Epithelial cell of proximal tubule (primary cell): Measurements from ENCODE around the gene MET. TPM values are rescaled to one million over a fixed set of nuclear protein-coding genes. Genes with fewer than 3 reads are reported as not detected.

Source experiments
- DNase-seq: peaks from one replicate; pipeline ENCODE4 v3.0.0-alpha.2; 2011; ENCODE audit warnings: low read depth
- H3K4me3 ChIP-seq: 2 replicates; pipeline ENCODE4 v1.5.1; 2011; ENCODE audit warnings: low read depth, mild to moderate bottlenecking, low read length
- total RNA-seq: library from RNA; depleted of rRNA; stranded (reverse); fragments of >200 nt; gene quantifications from 2 replicates; pipeline ENCODE4 v1.2.3, GENCODE V29; 2015
- TF ChIP-seq, protein P1 (sequence below): conservative IDR thresholded peaks from 2 replicates; pipeline ENCODE4 v1.5.1; 2012; ENCODE audit warnings: low read depth, mild to moderate bottlenecking, low read length

The MET gene
- total RNA-seq, 1 donor from 2014 or later = 155 TPM

GRCh38 chr7:116698396-116698795 is 26.4 kb downstream of the MET start:
- DNase-seq = no peak
- no peak overlapping the region for H3K4me3 ChIP-seq
- TF ChIP-seq, protein P1, sequence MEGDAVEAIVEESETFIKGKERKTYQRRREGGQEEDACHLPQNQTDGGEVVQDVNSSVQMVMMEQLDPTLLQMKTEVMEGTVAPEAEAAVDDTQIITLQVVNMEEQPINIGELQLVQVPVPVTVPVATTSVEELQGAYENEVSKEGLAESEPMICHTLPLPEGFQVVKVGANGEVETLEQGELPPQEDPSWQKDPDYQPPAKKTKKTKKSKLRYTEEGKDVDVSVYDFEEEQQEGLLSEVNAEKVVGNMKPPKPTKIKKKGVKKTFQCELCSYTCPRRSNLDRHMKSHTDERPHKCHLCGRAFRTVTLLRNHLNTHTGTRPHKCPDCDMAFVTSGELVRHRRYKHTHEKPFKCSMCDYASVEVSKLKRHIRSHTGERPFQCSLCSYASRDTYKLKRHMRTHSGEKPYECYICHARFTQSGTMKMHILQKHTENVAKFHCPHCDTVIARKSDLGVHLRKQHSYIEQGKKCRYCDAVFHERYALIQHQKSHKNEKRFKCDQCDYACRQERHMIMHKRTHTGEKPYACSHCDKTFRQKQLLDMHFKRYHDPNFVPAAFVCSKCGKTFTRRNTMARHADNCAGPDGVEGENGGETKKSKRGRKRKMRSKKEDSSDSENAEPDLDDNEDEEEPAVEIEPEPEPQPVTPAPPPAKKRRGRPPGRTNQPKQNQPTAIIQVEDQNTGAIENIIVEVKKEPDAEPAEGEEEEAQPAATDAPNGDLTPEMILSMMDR = no peak

DNA sequence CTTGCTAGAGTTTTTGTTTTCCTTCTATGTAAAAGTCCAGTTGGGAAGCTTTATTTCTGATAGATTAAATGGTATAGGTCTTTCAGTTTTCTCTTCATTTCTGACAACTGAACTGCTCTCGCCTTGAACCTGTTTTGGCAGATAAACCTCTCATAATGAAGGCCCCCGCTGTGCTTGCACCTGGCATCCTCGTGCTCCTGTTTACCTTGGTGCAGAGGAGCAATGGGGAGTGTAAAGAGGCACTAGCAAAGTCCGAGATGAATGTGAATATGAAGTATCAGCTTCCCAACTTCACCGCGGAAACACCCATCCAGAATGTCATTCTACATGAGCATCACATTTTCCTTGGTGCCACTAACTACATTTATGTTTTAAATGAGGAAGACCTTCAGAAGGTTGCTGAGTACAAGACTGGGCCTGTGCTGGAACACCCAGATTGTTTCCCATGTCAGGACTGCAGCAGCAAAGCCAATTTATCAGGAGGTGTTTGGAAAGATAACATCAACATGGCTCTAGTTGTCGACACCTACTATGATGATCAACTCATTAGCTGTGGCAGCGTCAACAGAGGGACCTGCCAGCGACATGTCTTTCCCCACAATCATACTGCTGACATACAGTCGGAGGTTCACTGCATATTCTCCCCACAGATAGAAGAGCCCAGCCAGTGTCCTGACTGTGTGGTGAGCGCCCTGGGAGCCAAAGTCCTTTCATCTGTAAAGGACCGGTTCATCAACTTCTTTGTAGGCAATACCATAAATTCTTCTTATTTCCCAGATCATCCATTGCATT is 27.1 kb downstream of the MET start:
- DNase-seq = no peak
- H3K4me3 ChIP-seq = no peak overlapping the region
- TF ChIP-seq, protein P1 = no peak

DNA sequence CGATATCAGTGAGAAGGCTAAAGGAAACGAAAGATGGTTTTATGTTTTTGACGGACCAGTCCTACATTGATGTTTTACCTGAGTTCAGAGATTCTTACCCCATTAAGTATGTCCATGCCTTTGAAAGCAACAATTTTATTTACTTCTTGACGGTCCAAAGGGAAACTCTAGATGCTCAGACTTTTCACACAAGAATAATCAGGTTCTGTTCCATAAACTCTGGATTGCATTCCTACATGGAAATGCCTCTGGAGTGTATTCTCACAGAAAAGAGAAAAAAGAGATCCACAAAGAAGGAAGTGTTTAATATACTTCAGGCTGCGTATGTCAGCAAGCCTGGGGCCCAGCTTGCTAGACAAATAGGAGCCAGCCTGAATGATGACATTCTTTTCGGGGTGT is 27.7 kb downstream of the MET start:
- no peak for DNase-seq

GRCh38 chr7:116702046-116702785 is 30.2 kb downstream of the MET start:
- no peak overlapping the region for H3K4me3 ChIP-seq
- no peak for DNase-seq
- TF ChIP-seq, protein P1 = no peak

More for the DNA sequence above, 27.7 kb downstream of the MET start:
- H3K4me3 ChIP-seq = no peak overlapping the region
- TF ChIP-seq, protein P1 = no peak

DNA sequence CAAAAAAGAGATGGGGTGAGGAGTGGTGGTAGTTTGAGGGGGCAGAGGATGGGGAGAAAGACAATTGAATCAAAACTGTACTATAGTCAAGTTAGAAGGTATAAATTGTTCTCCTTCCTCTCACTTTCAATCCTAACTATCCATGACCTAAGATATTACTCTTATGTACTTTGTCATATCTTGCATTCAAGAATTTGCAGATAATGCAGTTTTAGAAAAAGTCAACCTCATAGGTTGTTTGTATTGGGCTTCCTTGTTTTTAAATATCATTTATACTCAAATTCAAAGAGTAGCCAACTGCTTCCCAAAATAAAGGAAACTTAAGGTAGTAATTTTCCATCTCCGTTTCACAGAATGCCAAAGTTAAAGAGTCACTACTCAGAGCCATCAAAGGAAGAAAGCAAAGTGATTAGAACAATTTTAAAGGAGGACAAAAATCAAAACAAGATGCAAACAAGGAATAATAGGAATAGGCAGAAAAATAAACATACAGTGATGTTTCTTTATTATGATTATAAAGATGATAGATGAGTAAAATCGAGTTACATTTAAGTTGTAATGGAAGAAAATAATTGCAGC is 32.7 kb downstream of the MET start:
- DNase-seq = no peak
- no peak overlapping the region for H3K4me3 ChIP-seq
- TF ChIP-seq, protein P1 = no peak

DNA sequence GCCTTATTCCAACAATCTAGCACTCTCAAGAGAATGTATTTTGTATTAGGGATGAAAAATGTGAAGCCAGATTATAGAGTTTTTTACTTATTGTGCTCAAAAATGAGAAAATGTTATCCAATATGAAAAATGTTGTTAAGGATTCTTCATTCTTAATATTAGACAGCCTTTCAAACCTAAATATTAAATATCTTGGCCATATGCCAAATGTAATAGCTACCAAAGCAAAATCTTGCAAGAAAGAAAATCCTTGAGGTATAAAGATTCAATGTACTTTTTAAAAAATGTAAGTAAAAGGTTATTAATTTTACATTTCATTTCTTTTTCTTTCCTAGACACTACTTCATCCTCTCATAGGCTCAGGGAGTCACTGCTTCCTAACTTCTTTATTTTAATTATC is 33.4 kb downstream of the MET start:
- no peak overlapping the region for H3K4me3 ChIP-seq
- DNase-seq = no peak
- TF ChIP-seq, protein P1 = no peak
